Fibroblast of gingiva (primary cell): ENCODE measurements around the gene NINL.
"Not testable (repeated sequence)": the region's sequence is repeated elsewhere in the genome, so short reads cannot be mapped to it uniquely, and the experiment has no call there.

Experiments
- DNase-seq: peaks from one replicate; pipeline ENCODE4 v3.0.0-alpha.2; 2011; ENCODE audit warnings: low read depth

NINL gene

GRCh38 chr20:25552977-25553376 lies 32.4 kb downstream of the NINL start:
- no peak for DNase-seq

- DNase-seq, result peak; percentile 26
Measured at GRCh38 chr20:25551413-25552215, 33.7 kb downstream of the NINL start.

- DNase-seq, result not testable (repeated sequence)
Measured at GRCh38 chr20:25550645-25551337, 34.5 kb downstream of the NINL start.

GRCh38 chr20:25549843-25550477 lies 35.4 kb downstream of the NINL start:
- peak; percentile 80 for DNase-seq

- DNase-seq, result no peak
Measured at GRCh38 chr20:25549172-25549773, 36.1 kb downstream of the NINL start.

GRCh38 chr20:25548613-25549086 lies 36.7 kb downstream of the NINL start:
- DNase-seq, result no peak

- no peak for DNase-seq
Measured at GRCh38 chr20:25547999-25548398, 37.3 kb downstream of the NINL start.

- no peak for DNase-seq
Measured at GRCh38 chr20:25547063-25547462, 38.3 kb downstream of the NINL start.

GRCh38 chr20:25546048-25546447 lies 39.3 kb downstream of the NINL start:
- no peak for DNase-seq

- DNase-seq, result no peak
Measured at GRCh38 chr20:25545171-25545570, 40.2 kb downstream of the NINL start.

GRCh38 chr20:25544734-25545133 lies 40.6 kb downstream of the NINL start:
- no peak for DNase-seq

GRCh38 chr20:25544311-25544710 lies 41.0 kb downstream of the NINL start:
- DNase-seq, result no peak

GRCh38 chr20:25543068-25543467 lies 42.3 kb downstream of the NINL start:
- peak; percentile 53 for DNase-seq

- peak; percentile 82 for DNase-seq
Measured at GRCh38 chr20:25541676-25542075, 43.7 kb downstream of the NINL start.

GRCh38 chr20:25539742-25540672 lies 45.3 kb downstream of the NINL start:
- DNase-seq, result peak; percentile 68

GRCh38 chr20:25538838-25539665 lies 46.3 kb downstream of the NINL start:
- DNase-seq, result no peak

GRCh38 chr20:25537890-25538289 lies 47.4 kb downstream of the NINL start:
- DNase-seq, result no peak

GRCh38 chr20:25535762-25536161 lies 49.6 kb downstream of the NINL start:
- DNase-seq, result no peak

GRCh38 chr20:25534845-25535244 lies 50.5 kb downstream of the NINL start:
- no peak for DNase-seq

- DNase-seq, result no peak
Measured at GRCh38 chr20:25533920-25534700, 51.2 kb downstream of the NINL start.
